ENCODE data around the gene SUPT5H. TPM values are rescaled to one million over a fixed set of nuclear protein-coding genes. Genes with fewer than 3 reads are reported as not detected.
A peak's percentile ranks its signal among the peaks of the same experiment; 100 is the strongest.

The SUPT5H gene
- total RNA-seq, 4 donors from 2014 or later, result 39.5 to 80.3 (median 67.7) TPM

DNA sequence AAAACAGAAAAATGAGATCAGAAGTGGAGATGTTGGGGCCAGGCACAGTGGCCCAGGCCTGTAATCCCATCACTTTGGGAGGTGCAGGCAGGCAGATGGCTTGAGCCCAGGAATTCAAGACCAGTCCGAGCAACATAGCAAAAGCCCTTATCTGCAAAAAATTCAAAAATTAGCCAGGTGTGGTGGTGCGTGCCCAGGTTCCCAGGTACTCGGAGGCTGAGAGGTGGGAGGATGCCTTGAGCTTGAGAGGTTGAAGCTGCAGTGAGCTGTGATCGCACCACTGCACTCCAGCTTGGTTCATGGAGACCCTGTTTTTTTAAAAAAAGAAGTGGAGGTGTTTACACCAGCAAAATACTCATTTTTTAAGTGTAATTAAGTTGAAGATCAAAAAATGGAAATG, 45.3 kb upstream of the SUPT5H start:
- H3K4me1 ChIP-seq, result peaks cover 52 to 81% (median 60%) of the 10 kb centered on the region in 3 donors
- no peaks in the 10 kb centered on the region for H3K9me3 ChIP-seq
- 84 to 90% methylated on average over 4 of the region's 4 CpGs for WGBS, 2 donors
- no peaks in the 10 kb centered on the region for H3K27me3 ChIP-seq
- no peak for DNase-seq
- H3K36me3 ChIP-seq, result peaks cover 0 to 24% (median 4%) of the 10 kb centered on the region in 3 donors
- no peak overlapping the region for H3K4me3 ChIP-seq
- intact Hi-C loops (cut with DNase I), result no loop called here
- no peak for TF ChIP-seq CTCF (IDR thresholded peaks at IDR 0.05)
- TF ChIP-seq POLR2A (IDR thresholded peaks at IDR 0.05), result no peak
- H3K27ac ChIP-seq, result peak overlapping the region; percentile 96 to 99 (median 98)

GRCh38 chr19:39401070-39401548, 44.3 kb upstream of the SUPT5H start:
- Histone ChIP-seq H3K27me3 (no peaks in the 10 kb centered on the region), H3K4me3 (no peak overlapping the region), H3K36me3 (peaks cover 0 to 13% (median 0%) of the 10 kb centered on the region in 3 donors), H3K4me1 (peaks cover 61 to 91% (median 68%) of the 10 kb centered on the region in 3 donors), H3K27ac (peak overlapping the region; percentile 98 to 99 (median 99)), H3K9me3 (no peaks in the 10 kb centered on the region)
- no peak for DNase-seq
- intact Hi-C loops (cut with DNase I), result no loop called here
- TF ChIP-seq CTCF (IDR thresholded peaks at IDR 0.05) (no peak), POLR2A (IDR thresholded peaks at IDR 0.05) (no peak)
- WGBS, 2 donors, result 45 to 81% methylated on average over 2 to 4 of the region's 4 CpGs

- intact Hi-C loops (cut with DNase I), result no loop called here
- H3K27me3 ChIP-seq, result no peaks in the 10 kb centered on the region
- no peak for TF ChIP-seq CTCF (IDR thresholded peaks at IDR 0.05)
- TF ChIP-seq POLR2A (IDR thresholded peaks at IDR 0.05), result peak in 1 of 4 donors; percentile 71
- H3K36me3 ChIP-seq, result peaks cover 0 to 7% (median 0%) of the 10 kb centered on the region in 3 donors
- no peak for DNase-seq
- H3K27ac ChIP-seq, result peak overlapping the region; percentile 98 to 99 (median 99)
- H3K4me1 ChIP-seq, result peaks cover 61 to 94% (median 68%) of the 10 kb centered on the region in 3 donors
- WGBS, 2 donors, result 32 to 49% methylated on average over 2 to 14 of the region's 25 CpGs
- peak overlapping the region in 3 of 4 donors; percentile 55 to 73 (median 60) for H3K4me3 ChIP-seq
- H3K9me3 ChIP-seq, result no peaks in the 10 kb centered on the region
Measured at GRCh38 chr19:39401549-39402345, 43.6 kb upstream of the SUPT5H start.

DNA sequence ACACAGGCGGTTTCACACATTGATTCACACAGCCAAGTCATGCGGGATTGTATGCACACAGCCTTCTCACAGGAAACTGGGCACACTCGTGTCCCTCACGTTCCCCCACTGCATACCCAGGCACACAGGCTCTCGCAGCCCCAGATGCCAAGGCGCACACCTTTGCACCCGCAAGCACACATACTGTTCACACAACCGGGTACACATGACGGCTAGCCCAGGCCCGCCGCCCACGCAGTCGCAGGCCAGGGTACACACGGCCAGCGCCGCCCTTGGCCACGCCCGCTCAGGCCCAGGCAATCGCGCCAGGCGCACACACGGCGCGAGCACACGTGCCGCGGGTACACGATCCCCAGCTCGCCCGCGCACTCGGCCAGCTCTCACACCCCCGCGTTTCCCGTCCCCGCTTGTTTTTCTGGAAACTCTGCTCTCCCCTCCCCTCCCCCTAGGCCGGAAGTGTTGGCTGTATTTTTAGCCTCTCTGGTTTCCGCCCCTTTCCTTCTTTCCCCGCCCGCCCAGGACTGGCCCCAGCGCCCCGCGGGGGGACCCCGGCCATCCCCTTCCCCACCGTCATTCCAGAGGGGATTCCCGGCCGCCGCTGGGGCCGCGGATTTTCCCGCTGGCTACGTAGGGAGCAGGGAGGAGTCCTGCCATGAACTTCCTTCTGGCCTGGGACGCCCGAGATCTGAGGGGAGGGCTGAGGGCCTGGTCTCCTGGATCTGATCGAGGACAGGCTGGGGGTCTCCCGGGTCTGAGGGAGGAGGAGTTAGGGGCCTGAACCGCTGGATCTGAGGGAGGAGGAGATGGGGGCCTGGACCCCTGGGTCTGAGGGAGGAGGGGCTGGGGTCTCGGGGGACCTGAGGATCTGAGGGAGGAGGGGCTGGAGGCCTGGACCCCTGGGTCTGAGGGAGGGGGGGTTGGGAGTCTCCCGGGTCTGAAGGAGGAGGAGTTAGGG, 42.8 kb upstream of the SUPT5H start:
- TF ChIP-seq CTCF (IDR thresholded peaks at IDR 0.05) (peak in 1 of 6 experiments; percentile 8), POLR2A (IDR thresholded peaks at IDR 0.05) (peak in 3 of 4 donors; percentile 41 to 61 (median 42))
- peaks cover 56 to 86% (median 64%) of the 10 kb centered on the region in 3 donors for H3K4me1 ChIP-seq
- peak overlapping the region; percentile 98 to 99 (median 99) for H3K27ac ChIP-seq
- H3K4me3 ChIP-seq, result peak overlapping the region; percentile 35 to 73 (median 58)
- 1 to 3% methylated on average over 20 to 26 of the region's 59 CpGs for WGBS, 2 donors
- intact Hi-C loops (cut with DNase I), result no loop called here
- H3K36me3 ChIP-seq, result peaks cover 1 to 8% (median 5%) of the 10 kb centered on the region in 3 donors
- H3K27me3 ChIP-seq, result no peaks in the 10 kb centered on the region
- H3K9me3 ChIP-seq, result no peaks in the 10 kb centered on the region
- peak; percentile 81 for DNase-seq

All from esophagus squamous epithelium (tissue), 5 donors.